ENCODE measurements around the gene PPP1CA.

GRCh38 chr11:67436459-67437081, 34.9 kb upstream of the PPP1CA start:
- no peak for TF ChIP-seq EZH2 (IDR thresholded peaks at IDR 0.05; ENCODE audit: low read length, missing control alignments)
- TF ChIP-seq CTCF (conservative IDR thresholded peaks at IDR 0.05 in 1 of 2, IDR thresholded peaks at IDR 0.05 in 1 of 2; ENCODE audit: low read depth in 1 of 2, low read length in 2 of 2): no peak

Data from fibroblast of lung (primary cell).